GM04504 (cell line): ENCODE data around the gene CABLES2.
"Not testable (repeated sequence)": the region's sequence is repeated elsewhere in the genome, so short reads cannot be mapped to it uniquely, and the experiment has no call there.

ENCODE experiments used
- DNase-seq: peaks from one replicate; pipeline ENCODE4 v3.0.0-alpha.2; 2012; ENCODE audit warnings: low read depth

The CABLES2 gene

DNA sequence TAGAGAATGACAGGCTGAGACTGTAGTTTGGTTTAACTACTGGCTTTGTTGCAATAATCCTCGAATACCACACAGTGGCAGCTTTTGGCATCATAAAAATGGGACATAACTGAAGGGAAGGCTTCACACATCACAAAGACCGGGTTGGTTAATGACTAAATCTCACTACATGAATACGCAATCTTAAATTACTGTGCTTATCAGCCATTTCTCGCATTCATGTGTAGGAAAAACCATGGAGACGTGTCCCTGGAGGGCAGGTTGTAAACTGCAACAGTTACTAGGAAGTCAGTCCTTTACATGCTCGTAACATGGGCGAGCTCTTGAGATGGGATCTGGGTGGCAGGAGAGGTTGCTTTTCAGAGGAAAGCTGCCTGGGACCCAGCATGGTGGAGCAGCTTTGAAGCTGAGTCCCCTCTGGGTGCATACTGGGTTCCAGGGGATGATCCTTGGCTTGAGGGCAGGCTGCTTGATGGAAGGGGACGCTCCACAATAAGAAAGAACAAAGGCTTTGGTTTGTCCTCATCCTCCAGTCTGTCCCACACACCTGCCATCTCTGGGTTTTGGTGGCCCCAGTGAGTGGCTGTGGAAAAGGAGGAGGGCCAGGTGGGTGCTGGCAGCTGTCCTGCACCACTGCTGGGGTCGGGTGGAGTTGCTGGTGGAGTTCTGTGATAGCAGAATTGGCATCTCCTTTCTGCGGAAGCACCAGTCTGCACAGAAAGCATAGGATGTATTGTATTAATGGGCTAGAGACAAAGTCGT is 18.1 kb downstream of the CABLES2 start:
- no peak for DNase-seq

DNA sequence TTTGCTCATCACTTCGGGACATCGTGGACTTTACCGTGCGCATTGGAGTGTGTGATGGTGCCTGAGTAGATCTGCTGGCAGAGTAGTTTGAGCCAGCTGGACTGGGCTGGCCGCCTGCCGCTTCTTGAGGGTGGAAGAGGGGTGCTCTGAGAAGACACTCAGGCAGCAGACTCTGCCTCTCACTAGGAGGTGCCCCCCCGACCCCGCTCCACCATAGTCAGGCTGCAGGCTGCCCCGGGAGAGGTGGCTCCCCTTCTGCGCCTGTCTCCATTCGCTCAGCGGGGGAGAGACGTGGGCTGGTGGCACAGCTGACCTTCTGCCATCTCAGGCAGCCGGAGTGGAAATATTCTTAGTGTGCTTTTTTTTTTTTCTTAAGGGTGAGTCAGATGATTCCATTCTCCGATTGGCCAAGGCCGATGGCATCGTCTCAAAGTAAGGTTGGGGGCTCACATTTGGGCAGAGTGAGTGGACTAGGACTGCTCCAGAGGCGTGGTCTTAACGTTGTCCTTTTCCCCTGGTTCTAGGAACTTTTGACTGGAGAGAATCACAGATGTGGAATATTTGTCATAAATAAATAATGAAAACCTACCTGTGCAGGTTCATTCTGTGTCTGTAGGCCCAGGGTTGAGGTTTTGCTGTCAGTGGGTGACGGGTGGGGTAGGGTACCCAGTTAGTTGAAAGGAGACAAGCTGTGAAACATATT is 19.0 kb downstream of the CABLES2 start:
- no peak for DNase-seq

DNA sequence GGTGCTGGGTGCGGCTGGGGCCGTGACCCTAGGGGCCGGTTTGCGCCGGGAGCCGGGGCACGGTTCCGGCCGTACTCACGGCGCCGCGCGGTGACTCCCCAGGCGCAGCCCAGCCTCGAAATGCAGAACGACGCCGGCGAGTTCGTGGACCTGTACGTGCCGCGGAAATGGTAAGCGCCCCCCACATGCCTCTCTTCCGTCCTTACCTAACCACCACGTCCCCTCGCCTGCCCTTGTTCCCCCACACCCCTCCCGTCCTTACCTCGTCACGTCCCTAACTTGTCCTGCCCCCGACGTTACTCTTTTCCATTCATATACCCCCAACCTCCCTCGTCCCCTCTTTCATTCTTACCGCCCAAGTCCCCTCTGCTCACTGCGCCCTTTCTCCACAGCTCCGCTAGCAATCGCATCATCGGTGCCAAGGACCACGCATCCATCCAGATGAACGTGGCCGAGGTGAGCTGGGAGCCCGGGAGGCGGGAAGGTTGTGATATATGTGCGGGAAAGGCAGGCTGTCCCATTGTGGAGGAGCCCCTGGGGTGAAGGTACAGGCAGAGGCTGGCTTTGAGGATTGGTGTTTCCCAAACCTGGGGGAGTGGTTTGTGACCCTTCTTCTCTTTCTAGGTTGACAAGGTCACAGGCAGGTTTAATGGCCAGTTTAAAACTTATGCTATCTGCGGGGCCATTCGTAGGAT is 19.7 kb downstream of the CABLES2 start:
- no peak for DNase-seq

DNA sequence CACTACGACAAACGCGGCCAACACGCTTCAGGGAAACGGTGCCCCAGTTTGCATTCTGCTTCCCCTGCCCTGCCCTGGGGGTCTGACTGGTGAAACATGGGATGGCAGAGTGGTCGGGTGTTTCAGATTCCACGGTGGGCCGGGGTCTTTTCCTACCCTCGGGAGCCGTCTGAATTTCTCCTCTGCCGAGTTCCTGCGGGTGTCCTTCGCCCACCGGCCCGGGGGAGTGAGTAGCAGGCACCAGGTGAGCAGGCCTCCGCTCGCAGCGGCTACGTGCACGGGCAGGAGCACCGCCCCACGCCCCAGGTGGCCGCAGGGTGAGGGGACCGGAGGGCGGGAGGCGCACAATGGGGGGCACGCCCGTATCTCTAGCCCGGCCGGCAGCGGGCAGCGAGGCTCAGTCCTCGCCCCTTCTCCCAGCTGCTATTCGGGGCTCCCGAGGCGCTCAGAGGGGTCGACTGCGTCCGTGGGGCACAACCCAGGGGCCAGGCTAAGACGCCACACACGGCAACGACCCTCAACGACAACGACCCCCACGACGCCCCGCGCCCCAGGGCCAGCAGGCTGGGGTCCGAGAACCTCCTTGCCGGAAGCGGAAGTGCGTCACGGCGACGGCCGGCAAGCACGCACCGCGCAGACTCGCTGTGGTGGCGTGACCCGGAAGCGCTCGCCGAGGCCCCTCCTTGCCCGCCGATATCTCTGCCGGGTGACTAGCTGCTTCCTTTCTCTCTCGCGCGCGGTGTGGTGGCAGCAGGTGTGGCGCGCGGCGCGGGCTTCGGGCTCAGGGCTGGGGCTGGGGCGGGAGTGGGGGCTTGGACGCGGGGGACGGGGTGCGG is 20.5 kb downstream of the CABLES2 start, which contains the start of gene RPS21:
Gene RPS21 (plus strand): TSS at position 721 of the 836 bp plus-strand sequence. CDS start 236 bp downstream, outside the sequence.
- DNase-seq = peak; percentile 63

DNA sequence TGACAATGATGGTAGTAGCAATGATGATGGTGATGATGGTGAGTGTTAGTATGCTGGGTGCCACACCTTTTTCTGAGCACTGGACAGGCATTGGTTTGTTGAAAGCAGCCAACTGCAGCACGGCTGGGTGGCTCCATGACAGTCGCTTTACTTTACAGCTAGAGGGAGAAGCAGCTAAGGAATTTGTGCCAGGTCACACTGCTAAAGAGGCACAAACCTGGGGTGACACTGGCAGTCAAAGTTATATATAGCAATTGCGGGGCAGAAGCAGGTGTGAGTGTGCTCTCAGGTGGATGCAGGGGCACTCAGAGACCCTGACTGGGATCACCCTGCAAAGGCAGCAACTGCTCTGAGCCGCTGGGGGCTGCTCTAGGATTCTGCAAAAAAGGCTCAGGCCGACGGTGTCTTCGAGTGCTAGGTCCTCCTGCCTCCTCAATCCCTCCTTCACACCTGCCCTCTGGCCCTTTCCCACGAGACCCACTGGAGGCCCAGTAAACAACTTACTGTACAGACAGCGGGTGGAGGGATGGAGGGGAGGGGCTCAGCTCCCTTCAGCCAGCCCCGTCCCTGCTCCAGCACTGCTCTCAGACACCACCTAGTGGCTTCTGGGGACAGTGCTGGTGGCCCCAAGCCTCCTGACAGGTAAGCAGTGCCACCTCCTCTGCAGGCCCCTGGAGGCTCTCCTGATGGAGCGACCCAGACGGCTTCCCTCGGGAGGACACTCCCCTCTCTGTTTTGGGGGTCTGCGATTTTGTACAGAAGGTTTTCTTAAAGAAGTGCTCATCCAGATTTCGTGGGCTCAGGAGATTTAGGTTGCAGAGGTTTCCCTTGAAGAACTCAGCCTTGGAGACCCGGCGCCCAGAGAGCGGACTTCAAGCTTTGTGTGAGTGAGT is 24.5 kb downstream of the CABLES2 start:
- peak; percentile 21 for DNase-seq

DNA sequence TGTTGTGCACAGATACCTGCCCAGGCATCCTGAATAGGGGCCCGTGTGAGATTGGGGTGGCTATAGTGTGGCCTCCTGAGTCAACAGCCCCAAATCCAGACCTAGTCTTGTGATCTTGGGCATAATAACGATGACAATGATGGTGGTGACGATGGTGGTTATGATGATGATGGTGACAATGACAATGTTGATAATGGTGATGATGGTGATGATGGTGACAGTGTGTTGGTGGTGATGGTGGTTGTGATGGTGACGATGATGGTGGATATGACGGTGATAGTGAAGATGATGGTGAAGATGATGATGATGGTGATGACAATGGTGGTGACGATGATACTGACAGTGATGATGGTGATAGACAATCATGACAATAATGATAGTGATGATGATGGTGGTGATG is 25.2 kb downstream of the CABLES2 start:
- no peak for DNase-seq

DNA sequence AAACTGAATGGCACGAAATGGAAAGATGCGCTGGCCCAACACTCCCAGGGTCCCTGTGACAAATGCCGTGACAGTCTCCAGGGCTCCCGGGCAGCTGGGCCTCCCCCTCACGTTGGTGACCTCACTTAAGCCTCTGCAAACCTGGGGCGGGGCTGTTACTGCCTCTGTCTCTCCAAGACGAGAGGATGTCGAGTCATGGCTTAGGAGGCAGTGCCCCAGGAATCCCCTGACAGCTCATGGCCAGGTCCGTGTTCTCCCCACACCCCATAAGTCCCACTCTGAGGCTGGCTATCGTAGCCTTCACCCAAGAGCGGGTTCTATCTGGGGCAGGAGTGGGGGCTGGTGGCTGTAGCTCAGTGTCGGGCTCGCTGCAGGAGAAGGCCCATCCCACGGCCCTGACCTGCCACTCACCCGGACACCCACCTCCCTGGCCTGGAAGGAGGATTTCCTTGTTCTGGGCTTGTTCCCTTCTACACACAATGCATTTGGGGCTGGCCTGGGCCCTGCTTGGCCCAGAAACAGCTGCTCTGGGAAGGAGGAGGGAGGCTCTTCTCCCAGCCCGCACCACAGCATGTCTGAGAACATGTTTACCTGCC is 25.8 kb downstream of the CABLES2 start:
- DNase-seq = no peak

DNA sequence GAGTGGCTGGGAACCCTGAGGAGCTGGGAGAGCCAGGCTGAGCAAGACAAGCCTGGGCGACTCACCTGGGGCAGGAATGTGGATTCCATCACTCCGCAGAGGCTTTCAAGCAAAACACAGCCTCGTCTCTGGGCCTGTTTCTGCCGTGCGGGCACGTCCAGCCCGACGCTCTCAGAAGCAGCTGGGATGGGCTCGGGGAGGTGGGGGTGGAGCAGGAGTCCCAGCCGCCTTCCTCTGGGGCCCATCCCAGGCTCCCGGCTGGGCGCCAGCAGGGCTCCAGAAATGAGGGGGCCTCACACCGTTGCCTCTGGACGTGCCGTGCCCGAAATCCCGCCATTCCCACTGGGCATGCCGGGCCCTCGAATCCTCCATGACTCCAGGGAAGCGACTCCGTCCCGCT is 28.9 kb downstream of the CABLES2 start:
- DNase-seq = no peak

DNA sequence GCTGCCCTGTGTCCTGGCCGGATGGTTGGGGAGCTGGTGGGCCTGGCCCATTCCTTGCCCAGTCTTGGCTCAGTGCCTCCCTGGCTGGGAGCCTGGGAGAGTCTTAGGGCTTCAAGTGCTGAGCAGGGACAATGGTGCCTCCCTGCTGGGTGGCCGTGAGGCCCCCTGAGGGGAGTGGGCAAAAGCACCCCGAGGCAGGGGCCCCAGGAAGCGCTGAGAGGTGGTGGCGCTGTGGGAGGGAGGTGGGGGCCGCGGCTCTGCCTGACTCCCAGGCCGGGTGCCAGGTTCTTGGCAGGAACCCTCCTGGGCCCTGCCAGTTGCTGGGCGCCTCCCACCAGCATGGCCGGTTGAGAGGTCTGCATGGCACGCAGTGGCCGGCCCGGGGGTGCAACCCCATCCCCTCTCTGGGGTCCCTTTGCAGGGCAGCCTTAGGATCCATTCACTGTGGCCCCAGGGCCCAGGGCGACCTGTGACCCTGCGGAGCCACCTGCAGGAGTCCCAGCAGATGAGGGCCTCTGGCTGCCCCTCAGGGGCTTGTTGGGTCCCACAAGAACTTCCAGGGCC is 29.4 kb downstream of the CABLES2 start:
- DNase-seq = no peak

DNA sequence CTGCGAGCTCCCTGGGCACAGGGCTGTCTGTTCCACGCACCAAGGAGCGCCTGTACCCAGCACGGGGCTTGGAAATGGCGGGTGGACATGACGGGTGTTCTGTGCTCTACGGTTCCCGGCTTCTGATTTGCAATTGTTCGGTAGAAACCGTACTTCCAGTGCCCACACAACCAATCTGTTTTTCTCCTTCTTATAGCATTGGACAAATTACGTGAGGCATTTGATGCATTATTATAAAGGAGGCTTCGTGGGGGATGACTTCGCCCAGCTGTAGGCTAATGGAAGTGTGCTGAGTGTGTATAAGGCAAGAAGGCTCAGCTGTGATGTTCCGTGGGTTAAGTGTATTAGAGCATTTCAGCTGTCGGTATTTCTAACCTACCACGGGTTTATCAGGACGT is 30.0 kb downstream of the CABLES2 start:
- no peak for DNase-seq

DNA sequence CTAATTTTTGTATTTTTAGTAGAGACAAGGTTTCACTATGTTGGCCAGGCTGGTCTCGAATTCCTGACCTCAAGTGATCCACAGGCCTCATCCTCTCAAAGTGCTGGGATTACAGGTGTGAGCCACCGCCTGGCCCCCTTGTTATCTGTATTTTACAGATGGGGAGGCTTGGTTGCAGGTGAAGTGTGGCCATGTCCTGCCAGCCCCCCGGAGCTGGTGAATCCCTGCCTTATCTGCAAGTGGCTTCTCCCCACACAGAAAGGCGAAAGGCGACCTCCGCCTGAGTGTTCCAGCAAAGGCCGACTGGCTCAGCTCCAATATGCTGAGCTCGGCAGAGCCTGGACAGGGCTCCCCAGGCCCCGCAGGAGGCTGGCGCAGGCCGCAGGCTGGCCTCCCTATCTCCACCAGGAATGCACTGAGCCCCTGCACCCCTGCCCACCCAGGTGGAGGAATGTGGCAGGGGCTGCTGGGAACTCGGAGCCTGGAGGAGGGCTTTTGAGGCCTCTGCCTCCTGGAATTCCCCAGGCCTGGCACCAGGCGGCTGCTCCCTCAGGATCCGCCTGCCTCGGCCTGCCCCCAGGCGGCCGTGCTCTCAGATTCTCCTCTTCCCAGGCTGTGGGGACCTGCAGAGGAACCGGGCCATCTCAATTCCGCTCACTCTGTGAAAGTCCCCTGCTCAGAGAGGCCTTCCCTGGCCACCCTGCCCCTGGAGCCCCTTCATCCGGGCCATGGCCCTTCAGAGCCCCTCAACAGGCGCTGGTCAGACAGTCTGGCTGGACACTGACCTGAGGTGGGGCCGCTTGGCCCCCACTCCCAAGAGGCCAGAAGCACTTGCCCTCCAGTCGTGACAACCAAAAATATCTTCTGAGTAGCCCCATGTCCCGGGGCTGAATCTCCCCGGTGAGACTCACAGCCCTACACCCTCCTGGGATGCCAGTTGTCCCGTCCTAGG is 30.7 kb downstream of the CABLES2 start:
- no peak for DNase-seq

DNA sequence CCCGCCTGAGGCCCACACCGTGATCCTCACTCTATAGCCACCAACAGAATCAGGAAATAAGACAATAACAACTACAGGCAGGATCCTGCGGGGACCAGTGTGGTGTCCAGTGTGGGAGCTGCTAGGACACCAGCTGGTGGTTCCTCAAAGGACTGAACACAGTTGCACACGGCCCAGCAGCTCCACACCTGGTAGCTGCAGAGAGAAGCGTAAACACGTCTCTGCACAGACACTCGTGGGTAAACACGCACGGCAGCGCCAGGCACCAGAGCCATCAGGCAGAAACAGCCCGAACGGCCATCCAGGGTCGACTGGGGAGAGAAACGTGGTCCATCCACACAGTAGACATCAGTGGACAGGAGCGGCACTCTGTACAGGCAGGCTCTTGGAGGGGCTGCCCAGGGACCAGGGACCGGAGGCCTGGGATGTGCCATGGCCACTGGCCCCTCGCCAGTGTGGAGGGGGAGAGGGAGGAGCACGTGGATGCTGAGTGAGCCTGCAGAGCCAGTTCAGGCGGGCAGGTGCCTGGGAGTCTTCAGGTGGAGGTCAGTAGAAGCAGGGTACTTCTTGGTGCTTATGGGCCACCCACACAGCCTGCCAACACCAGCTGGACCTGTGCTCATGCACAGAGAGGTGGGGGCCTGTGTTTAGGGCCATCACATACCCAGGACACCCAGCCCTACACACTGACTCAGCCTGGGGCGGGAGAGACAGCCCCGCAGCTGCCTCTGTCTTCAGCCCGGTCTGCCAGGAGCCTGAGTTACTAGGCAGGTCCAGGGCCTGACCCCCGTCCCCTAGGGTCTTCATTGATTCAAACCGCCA is 32.5 kb downstream of the CABLES2 start:
- DNase-seq = no peak

DNA sequence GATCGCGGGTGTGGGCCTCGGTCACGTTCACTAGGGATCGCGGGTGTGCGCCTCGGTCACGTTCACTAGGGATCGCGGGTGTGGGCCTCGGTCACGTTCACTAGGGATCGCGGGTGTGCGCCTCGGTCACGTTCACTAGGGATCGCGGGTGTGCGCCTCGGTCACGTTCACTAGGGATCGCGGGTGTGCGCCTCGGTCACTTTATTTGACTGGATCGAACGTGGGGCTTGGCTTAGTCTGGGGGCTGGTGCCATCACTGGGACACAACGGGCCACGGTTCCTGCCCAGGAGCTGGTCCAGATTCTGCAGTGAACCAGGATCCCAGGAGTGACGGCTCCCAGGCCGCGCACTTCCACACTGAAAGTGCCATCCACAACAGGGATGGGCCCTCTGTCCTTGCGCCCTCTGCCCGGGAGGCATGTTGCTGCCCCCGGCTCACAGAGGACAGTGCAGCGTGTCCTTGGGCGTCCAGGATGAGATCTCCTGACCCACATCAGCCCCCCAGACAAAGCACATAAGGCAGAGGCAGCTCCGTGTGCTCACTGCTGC is 33.4 kb downstream of the CABLES2 start:
- DNase-seq = not testable (repeated sequence)

DNA sequence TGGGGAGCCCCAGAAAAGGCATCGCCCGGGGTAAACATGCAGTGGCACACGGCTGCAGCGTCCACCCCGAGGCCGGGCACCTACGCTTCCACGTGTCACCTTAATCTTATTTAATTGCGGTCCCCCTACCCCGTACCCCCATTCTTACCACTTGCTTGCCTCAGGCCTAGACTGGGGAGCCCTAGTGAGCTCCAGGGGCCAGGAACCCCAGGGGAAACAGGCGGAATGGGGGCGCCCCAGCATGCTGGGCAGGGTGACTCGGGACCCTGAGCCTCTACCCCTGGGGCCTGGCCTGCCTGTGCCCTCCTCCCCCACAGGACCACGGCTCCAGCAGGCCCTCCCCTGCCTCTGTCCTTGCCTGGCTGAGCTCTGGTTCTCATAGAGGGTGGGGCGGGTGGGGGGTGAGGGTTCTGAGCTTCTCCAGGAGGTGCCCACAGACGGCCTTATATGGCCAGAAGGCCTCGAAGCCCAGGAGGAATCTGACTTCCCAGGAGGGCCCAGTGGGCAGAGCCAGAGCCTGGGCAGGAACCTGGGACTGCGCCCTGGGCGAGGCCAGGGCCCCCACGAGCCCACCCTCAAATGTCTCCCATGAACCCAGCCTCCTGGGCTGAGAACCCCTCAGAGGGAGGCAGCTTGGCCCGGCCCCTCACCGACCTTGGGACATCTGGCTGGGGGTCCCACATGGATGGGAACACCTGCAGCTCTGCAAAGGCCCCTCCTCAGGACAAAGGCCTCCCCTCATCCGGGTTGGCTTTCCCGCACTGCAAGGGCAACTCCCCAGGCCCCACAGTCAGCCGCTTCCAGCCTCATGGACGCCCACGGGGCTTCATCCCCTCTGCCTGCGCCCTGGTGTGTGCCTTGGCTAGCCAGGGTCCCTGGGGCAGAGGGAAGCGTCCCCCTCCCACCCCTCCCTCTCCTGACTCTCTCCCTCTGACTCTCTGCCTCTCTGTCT is 34.8 kb downstream of the CABLES2 start:
- no peak for DNase-seq

DNA sequence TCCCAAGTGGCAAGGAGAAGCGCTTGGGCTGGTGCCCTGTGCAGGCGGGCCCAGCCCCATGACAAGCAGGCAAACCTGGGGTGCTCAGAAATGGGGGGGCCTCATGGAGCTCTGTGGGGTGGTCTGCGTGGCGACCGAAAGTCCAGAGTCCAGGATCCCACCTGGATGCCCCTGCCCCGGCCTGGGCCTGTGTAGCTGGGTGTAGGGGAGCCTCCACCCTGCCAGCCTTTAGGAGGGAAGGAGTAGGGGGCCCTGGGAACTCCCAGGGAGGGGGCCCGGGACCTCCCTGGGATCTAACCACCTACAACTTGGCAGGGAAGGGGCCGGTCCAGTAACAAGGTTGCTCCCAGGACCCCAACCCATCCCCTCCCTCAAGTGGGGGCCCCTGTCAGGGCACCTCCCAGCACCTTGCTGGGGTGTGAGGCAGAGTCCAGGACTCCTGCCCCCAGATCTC is 35.5 kb downstream of the CABLES2 start:
- DNase-seq = no peak

DNA sequence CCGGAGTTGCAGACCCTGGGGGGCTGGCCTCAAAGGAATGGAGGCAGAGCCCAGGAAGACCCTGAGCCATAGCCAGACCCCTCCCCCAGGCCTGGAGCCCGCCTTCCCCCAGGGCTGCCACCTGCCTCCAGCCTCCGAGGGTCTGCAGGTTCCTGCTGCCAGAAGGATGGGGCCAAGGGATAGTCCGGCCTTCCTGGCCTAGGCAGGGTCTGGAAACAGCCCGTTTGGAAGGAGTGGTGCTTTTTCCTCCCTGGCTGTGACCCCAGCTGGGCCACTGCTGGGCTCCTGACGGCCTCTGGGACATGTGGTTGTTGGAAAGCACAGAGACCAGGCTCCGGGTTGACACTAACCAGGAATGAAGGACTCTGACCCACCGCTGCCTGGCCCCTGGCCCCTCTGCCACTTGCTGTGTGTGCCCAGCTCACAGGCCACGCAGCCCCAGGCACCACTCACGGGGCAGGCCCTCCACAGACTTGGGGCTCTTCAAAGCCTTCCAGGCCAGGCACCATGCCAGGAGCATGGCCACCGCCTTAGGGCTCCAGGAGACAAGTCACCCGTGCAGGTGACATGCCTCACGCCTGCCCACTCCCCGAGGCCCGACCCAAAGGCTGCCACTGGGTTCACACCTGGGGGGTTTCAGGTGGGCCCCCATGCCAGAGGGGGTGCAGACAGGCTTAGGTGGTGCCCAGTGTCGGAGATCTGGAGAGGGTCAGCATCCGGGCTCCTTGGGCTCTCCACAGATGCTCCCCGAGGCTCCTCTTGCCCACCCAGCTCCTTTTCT is 36.1 kb downstream of the CABLES2 start:
- no peak for DNase-seq
